ENCODE measurements around the gene DSC1. TPM values are rescaled to one million over a fixed set of nuclear protein-coding genes. Genes with fewer than 3 reads are reported as not detected.

The DSC1 gene
- total and polyA plus RNA-seq, 2 experiments from 2014 or later: 0.30 TPM; not detected in 1

GRCh38 chr18:31099450-31100230 is 63.0 kb downstream of the DSC1 start:
- DNase-seq (ENCODE audit: low spot score): peak; percentile 35
- peaks cover 58% of the 10 kb centered on the region for H3K79me2 ChIP-seq

GRCh38 chr18:31098878-31099277 is 63.8 kb downstream of the DSC1 start:
- Histone ChIP-seq H4K20me1 (ENCODE audit: insufficient read depth, poor library complexity, severe bottlenecking) (no peaks in the 10 kb centered on the region), H3K4me1 (ENCODE audit: insufficient read depth) (peaks cover 3% of the 10 kb centered on the region), H3K4me2 (peak overlapping the region; percentile 80), H2AFZ (no peak overlapping the region), H3K4me3 (no peak overlapping the region), H3K9me3 (ENCODE audit: low read depth) (no peaks in the 10 kb centered on the region), H3K27ac (peak overlapping the region; percentile 79), H3K27me3 (no peaks in the 10 kb centered on the region), H3K79me2 (peaks cover 66% of the 10 kb centered on the region), H3K9me2 (replicated peaks; ENCODE audit: insufficient read depth) (no peaks in the 10 kb centered on the region), H3K36me3 (replicated peaks; ENCODE audit: insufficient read depth, low read depth) (no peaks in the 10 kb centered on the region)
- DNase-seq (ENCODE audit: low spot score): no peak
- TF ChIP-seq EZH2 (IDR thresholded peaks at IDR 0.05; ENCODE audit: borderline replicate concordance): no peak
- no peak for TF ChIP-seq EZH2phosphoT487 (IDR thresholded peaks at IDR 0.05; ENCODE audit: low read depth, severe bottlenecking, unreplicated experiment)
- no peak for TF ChIP-seq CTCF (IDR thresholded peaks at IDR 0.05; ENCODE audit: poor library complexity)

More at GRCh38 chr18:31099450-31100230, 63.0 kb downstream of the DSC1 start:
- Histone ChIP-seq H3K9me2 (replicated peaks; ENCODE audit: insufficient read depth) (no peaks in the 10 kb centered on the region), H3K9me3 (ENCODE audit: low read depth) (no peaks in the 10 kb centered on the region), H3K4me2 (peak overlapping the region; percentile 80), H3K4me1 (ENCODE audit: insufficient read depth) (peaks cover 3% of the 10 kb centered on the region), H3K36me3 (replicated peaks; ENCODE audit: insufficient read depth, low read depth) (no peaks in the 10 kb centered on the region), H2AFZ (no peak overlapping the region), H3K27me3 (no peaks in the 10 kb centered on the region), H3K27ac (peak overlapping the region; percentile 99), H4K20me1 (ENCODE audit: insufficient read depth, poor library complexity, severe bottlenecking) (no peaks in the 10 kb centered on the region), H3K4me3 (peak overlapping the region; percentile 84)
- 76% methylated on average over 10 of the region's 10 CpGs for WGBS (ENCODE audit: low lambda C conversion rate, missing lambda C conversion rate)
- no peak for TF ChIP-seq EZH2 (IDR thresholded peaks at IDR 0.05; ENCODE audit: borderline replicate concordance)
- no peak for TF ChIP-seq EZH2phosphoT487 (IDR thresholded peaks at IDR 0.05; ENCODE audit: low read depth, severe bottlenecking, unreplicated experiment)
- no peak for TF ChIP-seq CTCF (IDR thresholded peaks at IDR 0.05; ENCODE audit: poor library complexity)

GRCh38 chr18:31097666-31098065 is 65.0 kb downstream of the DSC1 start:
- Histone ChIP-seq H3K27me3 (no peaks in the 10 kb centered on the region), H3K4me2 (no peak overlapping the region), H3K36me3 (replicated peaks; ENCODE audit: insufficient read depth, low read depth) (no peaks in the 10 kb centered on the region), H3K9me2 (replicated peaks; ENCODE audit: insufficient read depth) (no peaks in the 10 kb centered on the region), H3K27ac (peak overlapping the region; percentile 79), H2AFZ (no peak overlapping the region), H3K4me3 (no peak overlapping the region), H4K20me1 (ENCODE audit: insufficient read depth, poor library complexity, severe bottlenecking) (no peaks in the 10 kb centered on the region), H3K4me1 (ENCODE audit: insufficient read depth) (peaks cover 2% of the 10 kb centered on the region), H3K79me2 (peaks cover 78% of the 10 kb centered on the region), H3K9me3 (ENCODE audit: low read depth) (no peaks in the 10 kb centered on the region)
- 73% methylated on average over 3 of the region's 3 CpGs for WGBS (ENCODE audit: low lambda C conversion rate, missing lambda C conversion rate)
- TF ChIP-seq EZH2phosphoT487 (IDR thresholded peaks at IDR 0.05; ENCODE audit: low read depth, severe bottlenecking, unreplicated experiment) (no peak), EZH2 (IDR thresholded peaks at IDR 0.05; ENCODE audit: borderline replicate concordance) (no peak), CTCF (IDR thresholded peaks at IDR 0.05; ENCODE audit: poor library complexity) (no peak)
- DNase-seq (ENCODE audit: low spot score): no peak

All from hepatocyte (in vitro differentiated cells).